ENCODE results near the gene ZNF697. TPM values are rescaled to one million over a fixed set of nuclear protein-coding genes. Genes with fewer than 3 reads are reported as not detected.

ZNF697 gene
- 1.00 TPM for total RNA-seq

GRCh38 chr1:119647734-119648619, at the start of gene ZNF697:
TSS of gene ZNF697 (minus strand) at chr1:119648266. CDS start at chr1:119626100, 22,166 bp downstream.
- ATAC-seq, result peak; percentile 95

- ATAC-seq, result no peak
Measured at GRCh38 chr1:119697598-119697997, 49.5 kb upstream of the ZNF697 start.

- ATAC-seq, result peak; percentile 88
Measured at GRCh38 chr1:119696863-119697262, 48.8 kb upstream of the ZNF697 start.

- no peak for ATAC-seq
Measured at GRCh38 chr1:119689511-119689910, 41.4 kb upstream of the ZNF697 start.

- no peak for ATAC-seq
Measured at GRCh38 chr1:119688810-119689209, 40.7 kb upstream of the ZNF697 start.

- ATAC-seq, result peak; percentile 77
Measured at GRCh38 chr1:119687434-119688079, 39.5 kb upstream of the ZNF697 start.

GRCh38 chr1:119686661-119687060, 38.6 kb upstream of the ZNF697 start:
- peak; percentile 92 for ATAC-seq

- no peak for ATAC-seq
Measured at GRCh38 chr1:119683893-119684292, 35.8 kb upstream of the ZNF697 start.

GRCh38 chr1:119682141-119682540, 34.1 kb upstream of the ZNF697 start:
- no peak for ATAC-seq

- ATAC-seq, result no peak
Measured at GRCh38 chr1:119681560-119681959, 33.5 kb upstream of the ZNF697 start.

GRCh38 chr1:119680723-119681122, 32.7 kb upstream of the ZNF697 start:
- no peak for ATAC-seq

GRCh38 chr1:119680193-119680592, 32.1 kb upstream of the ZNF697 start:
- ATAC-seq, result no peak

- no peak for ATAC-seq
Measured at GRCh38 chr1:119679223-119679622, 31.2 kb upstream of the ZNF697 start.

GRCh38 chr1:119676571-119677206, 28.6 kb upstream of the ZNF697 start:
- no peak for ATAC-seq

- peak; percentile 68 for ATAC-seq
Measured at GRCh38 chr1:119675349-119676345, 27.6 kb upstream of the ZNF697 start.

- peak; percentile 92 for ATAC-seq
Measured at GRCh38 chr1:119674835-119675289, 26.8 kb upstream of the ZNF697 start.

GRCh38 chr1:119674111-119674526, 26.1 kb upstream of the ZNF697 start:
- peak; percentile 70 for ATAC-seq

GRCh38 chr1:119673171-119673940, 25.3 kb upstream of the ZNF697 start:
- ATAC-seq, result no peak

GRCh38 chr1:119670898-119671297, 22.8 kb upstream of the ZNF697 start:
- no peak for ATAC-seq

- ATAC-seq, result no peak
Measured at GRCh38 chr1:119667173-119667572, 19.1 kb upstream of the ZNF697 start.

GRCh38 chr1:119664067-119664466, 16.0 kb upstream of the ZNF697 start:
- no peak for ATAC-seq
